Measurements from ENCODE around the gene BANF1.

The BANF1 gene

GRCh38 chr11:66046901-66047300 lies 44.6 kb downstream of the BANF1 start:
- no peak for ATAC-seq

GRCh38 chr11:66047541-66048365 lies 45.5 kb downstream of the BANF1 start:
- TF ChIP-seq ZNF70 (CRISPR knock-in tag; IDR thresholded peaks at IDR 0.05) (no peak), ISL1 (CRISPR knock-in tag; IDR thresholded peaks at IDR 0.05) (no peak), RARB (CRISPR knock-in tag; IDR thresholded peaks at IDR 0.05) (no peak), ZC3H10 (CRISPR knock-in tag; IDR thresholded peaks at IDR 0.05) (no peak), GLIS3 (CRISPR knock-in tag; IDR thresholded peaks at IDR 0.05) (no peak), ZNF8 (CRISPR knock-in tag; IDR thresholded peaks at IDR 0.05) (no peak), ARNTL (CRISPR knock-in tag; IDR thresholded peaks at IDR 0.05; ENCODE audit: borderline replicate concordance, low read depth) (no peak), POU6F1 (CRISPR knock-in tag; IDR thresholded peaks at IDR 0.05; ENCODE audit: borderline replicate concordance, low read depth) (no peak), BACH2 (CRISPR knock-in tag; IDR thresholded peaks at IDR 0.05; ENCODE audit: borderline replicate concordance) (no peak), ZFP30 (CRISPR knock-in tag; IDR thresholded peaks at IDR 0.05) (no peak), OSR1 (CRISPR knock-in tag; IDR thresholded peaks at IDR 0.05) (no peak), PPARA (CRISPR knock-in tag; IDR thresholded peaks at IDR 0.05; ENCODE audit: borderline replicate concordance) (no peak), ZFP3 (CRISPR knock-in tag; IDR thresholded peaks at IDR 0.05) (no peak), SNAI2 (CRISPR knock-in tag; IDR thresholded peaks at IDR 0.05) (no peak), ESRRG (CRISPR knock-in tag; IDR thresholded peaks at IDR 0.05) (no peak)
- TF ChIP-seq, protein P1, sequence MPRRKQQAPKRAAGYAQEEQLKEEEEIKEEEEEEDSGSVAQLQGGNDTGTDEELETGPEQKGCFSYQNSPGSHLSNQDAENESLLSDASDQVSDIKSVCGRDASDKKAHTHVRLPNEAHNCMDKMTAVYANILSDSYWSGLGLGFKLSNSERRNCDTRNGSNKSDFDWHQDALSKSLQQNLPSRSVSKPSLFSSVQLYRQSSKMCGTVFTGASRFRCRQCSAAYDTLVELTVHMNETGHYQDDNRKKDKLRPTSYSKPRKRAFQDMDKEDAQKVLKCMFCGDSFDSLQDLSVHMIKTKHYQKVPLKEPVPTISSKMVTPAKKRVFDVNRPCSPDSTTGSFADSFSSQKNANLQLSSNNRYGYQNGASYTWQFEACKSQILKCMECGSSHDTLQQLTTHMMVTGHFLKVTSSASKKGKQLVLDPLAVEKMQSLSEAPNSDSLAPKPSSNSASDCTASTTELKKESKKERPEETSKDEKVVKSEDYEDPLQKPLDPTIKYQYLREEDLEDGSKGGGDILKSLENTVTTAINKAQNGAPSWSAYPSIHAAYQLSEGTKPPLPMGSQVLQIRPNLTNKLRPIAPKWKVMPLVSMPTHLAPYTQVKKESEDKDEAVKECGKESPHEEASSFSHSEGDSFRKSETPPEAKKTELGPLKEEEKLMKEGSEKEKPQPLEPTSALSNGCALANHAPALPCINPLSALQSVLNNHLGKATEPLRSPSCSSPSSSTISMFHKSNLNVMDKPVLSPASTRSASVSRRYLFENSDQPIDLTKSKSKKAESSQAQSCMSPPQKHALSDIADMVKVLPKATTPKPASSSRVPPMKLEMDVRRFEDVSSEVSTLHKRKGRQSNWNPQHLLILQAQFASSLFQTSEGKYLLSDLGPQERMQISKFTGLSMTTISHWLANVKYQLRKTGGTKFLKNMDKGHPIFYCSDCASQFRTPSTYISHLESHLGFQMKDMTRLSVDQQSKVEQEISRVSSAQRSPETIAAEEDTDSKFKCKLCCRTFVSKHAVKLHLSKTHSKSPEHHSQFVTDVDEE (CRISPR knock-in tag; IDR thresholded peaks at IDR 0.05) = no peak
- TF ChIP-seq, protein P2, sequence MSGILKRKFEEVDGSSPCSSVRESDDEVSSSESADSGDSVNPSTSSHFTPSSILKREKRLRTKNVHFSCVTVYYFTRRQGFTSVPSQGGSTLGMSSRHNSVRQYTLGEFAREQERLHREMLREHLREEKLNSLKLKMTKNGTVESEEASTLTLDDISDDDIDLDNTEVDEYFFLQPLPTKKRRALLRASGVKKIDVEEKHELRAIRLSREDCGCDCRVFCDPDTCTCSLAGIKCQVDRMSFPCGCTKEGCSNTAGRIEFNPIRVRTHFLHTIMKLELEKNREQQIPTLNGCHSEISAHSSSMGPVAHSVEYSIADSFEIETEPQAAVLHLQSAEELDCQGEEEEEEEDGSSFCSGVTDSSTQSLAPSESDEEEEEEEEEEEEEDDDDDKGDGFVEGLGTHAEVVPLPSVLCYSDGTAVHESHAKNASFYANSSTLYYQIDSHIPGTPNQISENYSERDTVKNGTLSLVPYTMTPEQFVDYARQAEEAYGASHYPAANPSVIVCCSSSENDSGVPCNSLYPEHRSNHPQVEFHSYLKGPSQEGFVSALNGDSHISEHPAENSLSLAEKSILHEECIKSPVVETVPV (CRISPR knock-in tag; IDR thresholded peaks at IDR 0.05) = no peak
- ATAC-seq = no peak

More at GRCh38 chr11:66046901-66047300, 44.6 kb downstream of the BANF1 start:
- TF ChIP-seq ZC3H10 (CRISPR knock-in tag; IDR thresholded peaks at IDR 0.05) = no peak
- no peak for TF ChIP-seq ZFP3 (CRISPR knock-in tag; IDR thresholded peaks at IDR 0.05)
- TF ChIP-seq GLIS3 (CRISPR knock-in tag; IDR thresholded peaks at IDR 0.05) = no peak
- TF ChIP-seq ZNF8 (CRISPR knock-in tag; IDR thresholded peaks at IDR 0.05) = no peak
- no peak for TF ChIP-seq ZNF70 (CRISPR knock-in tag; IDR thresholded peaks at IDR 0.05)
- TF ChIP-seq RARB (CRISPR knock-in tag; IDR thresholded peaks at IDR 0.05) = no peak
- TF ChIP-seq, protein P1 (CRISPR knock-in tag; IDR thresholded peaks at IDR 0.05) = no peak

DNA sequence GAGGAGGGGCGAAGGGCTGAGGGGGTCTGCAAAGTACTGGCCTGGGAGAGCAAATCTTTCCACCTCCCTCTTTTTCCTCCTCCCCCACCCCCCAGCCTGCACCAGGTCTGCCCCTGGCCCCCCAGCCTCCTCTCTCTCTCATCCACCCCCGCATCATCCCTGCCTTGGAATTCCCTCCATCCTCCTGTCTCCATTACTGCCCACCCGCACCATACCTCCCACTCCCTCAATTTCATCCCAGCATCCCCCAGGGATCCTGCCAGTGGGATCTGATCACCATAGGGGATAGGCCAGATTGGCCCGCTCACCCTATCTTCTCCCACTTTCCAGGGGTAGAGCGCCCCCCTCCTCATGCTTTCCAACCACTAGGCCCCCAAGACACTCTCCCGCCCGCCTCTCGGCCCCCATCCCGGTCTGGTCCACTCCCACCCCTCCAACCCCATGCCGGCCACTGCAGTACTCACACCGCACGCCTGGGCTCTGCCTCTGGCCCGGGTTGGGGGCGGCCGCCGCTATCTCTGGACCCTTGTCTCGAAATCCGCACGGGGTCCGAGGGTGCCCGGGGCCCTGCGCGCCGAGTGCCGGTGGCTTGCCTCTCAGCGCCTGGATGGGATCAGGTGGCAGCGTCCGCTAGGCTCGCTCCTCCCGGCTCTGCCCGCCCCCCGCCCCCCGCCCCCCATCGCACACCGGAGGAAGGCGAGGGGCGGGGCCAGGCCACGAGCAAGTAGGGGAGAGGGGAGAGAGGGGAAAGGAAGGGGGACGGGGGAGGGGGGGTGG lies 46.4 kb downstream of the BANF1 start, which contains the start of gene GAL3ST3:
GAL3ST3 (minus strand) TSS at position 615 of the 777 bp plus-strand sequence. CDS start 3,746 bp downstream, outside the sequence.
- TF ChIP-seq ISL1 (CRISPR knock-in tag; IDR thresholded peaks at IDR 0.05) (no peak), PATZ1 (CRISPR knock-in tag; IDR thresholded peaks at IDR 0.05; ENCODE audit: borderline replicate concordance) (no peak), TOX (CRISPR knock-in tag; IDR thresholded peaks at IDR 0.05; ENCODE audit: borderline replicate concordance) (no peak), CREB5 (CRISPR knock-in tag; IDR thresholded peaks at IDR 0.05; ENCODE audit: low read depth) (no peak)
- TF ChIP-seq, protein P2 (CRISPR knock-in tag; IDR thresholded peaks at IDR 0.05) = no peak
- peak; percentile 0; the same call in 1 of the 3 replicates for ATAC-seq
